Activated T-helper 17 cell treated with anti-CD3 and anti-CD28 coated beads, Interleukin-2, amount 50 U/mL, for 72 hours (primary cell): ENCODE measurements around the gene EXD2. TPM values are rescaled to one million over a fixed set of nuclear protein-coding genes. Genes with fewer than 3 reads are reported as not detected.
A peak's percentile ranks its signal among the peaks of the same experiment; 100 is the strongest.

ENCODE experiments used
- ATAC-seq: fragments of 150-1000 bp; cut with Tn5 transposase; replicated peaks from 2 replicates; pipeline ENCODE4 v1.10.0; 2021; ENCODE audit warnings: mild to moderate bottlenecking, moderate library complexity
- H3K27ac Mint-ChIP-seq: one replicate; pipeline ENCODE4 v1.8.0; 2022; ENCODE audit warnings: mixed read lengths
- H3K27me3 Mint-ChIP-seq: one replicate; pipeline ENCODE4 v1.8.0; 2022; ENCODE audit warnings: mixed read lengths
- H3K36me3 Mint-ChIP-seq: one replicate; pipeline ENCODE4 v1.8.0; 2022; ENCODE audit warnings: low read depth, mild to moderate bottlenecking, mixed read lengths
- H3K4me1 Mint-ChIP-seq: one replicate; pipeline ENCODE4 v1.8.0; 2022; ENCODE audit warnings: mixed read lengths
- H3K4me3 Mint-ChIP-seq: one replicate; pipeline ENCODE4 v1.8.0; 2022; ENCODE audit warnings: mild to moderate bottlenecking, mixed read lengths
- H3K9me3 Mint-ChIP-seq: one replicate; pipeline ENCODE4 v1.8.0; 2022; ENCODE audit warnings: mixed read lengths
- total RNA-seq, 2 donors: library from RNA; stranded (reverse); gene quantifications; one replicate each; pipeline ENCODE4 v1.2.3, GENCODE V29; 2022

EXD2 gene
- total RNA-seq, 2 donors from 2014 or later = 9.2 to 11.8 TPM

- Mint-ChIP-seq H3K4me3 (no peak overlapping the region), H3K27me3 (peaks cover 9% of the 10 kb centered on the region), H3K9me3 (no peaks in the 10 kb centered on the region), H3K27ac (no peak overlapping the region), H3K4me1 (no peaks in the 10 kb centered on the region), H3K36me3 (no peaks in the 10 kb centered on the region)
- no peak for ATAC-seq
Measured at GRCh38 chr14:69249603-69250002, 58.3 kb downstream of the EXD2 start.

- no peaks in the 10 kb centered on the region for H3K4me1 Mint-ChIP-seq
- H3K9me3 Mint-ChIP-seq = no peaks in the 10 kb centered on the region
- H3K27ac Mint-ChIP-seq = no peak overlapping the region
- H3K27me3 Mint-ChIP-seq = peaks cover 16% of the 10 kb centered on the region
- H3K4me3 Mint-ChIP-seq = no peak overlapping the region
- no peak for ATAC-seq
- H3K36me3 Mint-ChIP-seq = no peaks in the 10 kb centered on the region
Measured at GRCh38 chr14:69252851-69253250, 61.6 kb downstream of the EXD2 start.

DNA sequence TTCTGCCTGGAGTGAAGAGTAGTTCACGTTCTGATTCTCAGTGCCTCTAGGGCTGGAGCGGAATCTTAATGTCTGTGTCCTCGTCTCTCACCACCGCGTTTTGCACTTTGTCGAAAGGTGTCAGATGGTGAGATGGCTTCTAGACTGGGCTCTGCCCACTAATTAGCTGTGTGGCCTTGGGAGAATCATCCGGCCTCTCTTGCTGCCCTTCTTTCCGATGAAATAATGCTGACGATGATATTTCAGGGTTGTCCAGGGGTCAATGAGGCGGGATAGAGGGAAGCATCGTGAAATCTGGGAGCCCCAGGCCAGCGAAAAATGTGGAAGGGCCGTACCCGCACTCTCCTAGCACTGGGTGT, 67.8 kb downstream of the EXD2 start:
- Mint-ChIP-seq H3K27ac (no peak overlapping the region), H3K4me3 (no peak overlapping the region), H3K4me1 (no peaks in the 10 kb centered on the region), H3K9me3 (no peaks in the 10 kb centered on the region), H3K27me3 (peaks cover 51% of the 10 kb centered on the region), H3K36me3 (no peaks in the 10 kb centered on the region)
- no peak for ATAC-seq

- no peaks in the 10 kb centered on the region for H3K4me1 Mint-ChIP-seq
- H3K27me3 Mint-ChIP-seq = peaks cover 53% of the 10 kb centered on the region
- no peak for ATAC-seq
- peak within 1 kb of the TSS; percentile 64 for H3K4me3 Mint-ChIP-seq
- H3K36me3 Mint-ChIP-seq = no peaks in the 10 kb centered on the region
- no peaks in the 10 kb centered on the region for H3K9me3 Mint-ChIP-seq
- H3K27ac Mint-ChIP-seq = no peak within 1 kb of the TSS
Measured at GRCh38 chr14:69259527-69260189, 68.4 kb downstream of the EXD2 start, which contains the start of gene GALNT16. TSS of gene GALNT16 (plus strand) at chr14:69260158. CDS start at chr14:69260291, 133 bp downstream.

GRCh38 chr14:69260190-69260860, 69.0 kb downstream of the EXD2 start:
- Mint-ChIP-seq H3K4me1 (no peaks in the 10 kb centered on the region), H3K4me3 (peak overlapping the region; percentile 64), H3K27me3 (peaks cover 54% of the 10 kb centered on the region), H3K36me3 (no peaks in the 10 kb centered on the region), H3K9me3 (no peaks in the 10 kb centered on the region), H3K27ac (no peak overlapping the region)
- ATAC-seq = no peak

DNA sequence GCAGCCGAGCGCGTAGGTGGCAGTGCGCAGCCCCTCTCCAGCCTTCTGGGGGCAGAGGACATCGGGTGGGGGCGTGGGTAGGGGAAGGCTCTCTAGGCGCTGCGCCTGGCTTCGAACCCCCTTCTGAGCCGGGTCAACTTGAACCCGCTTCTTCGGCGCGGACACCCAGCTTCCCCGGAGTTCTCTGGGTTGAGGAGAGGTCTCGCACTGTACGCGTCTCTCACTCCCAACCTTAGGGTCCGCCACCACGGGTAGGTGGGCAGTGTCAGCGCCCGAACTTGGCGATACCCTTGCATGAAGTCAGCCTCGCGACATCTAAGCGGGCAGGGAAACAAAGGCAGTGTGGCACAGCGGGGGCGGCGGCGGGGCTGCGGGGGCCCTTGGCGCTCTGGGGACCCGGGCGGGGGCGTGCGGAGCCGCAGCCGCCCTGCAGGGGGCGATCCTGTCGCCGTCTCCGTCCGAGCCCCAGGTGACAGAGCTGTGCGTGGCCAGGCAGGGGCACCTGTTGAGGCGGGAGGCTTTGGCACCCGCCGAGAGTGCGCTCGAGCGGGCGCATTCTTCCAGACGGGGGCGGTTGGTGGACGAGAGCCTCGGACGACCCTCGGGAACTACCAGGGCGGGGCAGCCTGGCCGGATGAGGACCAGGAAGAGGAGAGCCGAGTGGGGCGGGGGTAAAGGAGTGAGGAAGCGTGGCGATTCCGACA, 69.7 kb downstream of the EXD2 start:
- no peaks in the 10 kb centered on the region for H3K36me3 Mint-ChIP-seq
- peak; percentile 70 for ATAC-seq
- H3K9me3 Mint-ChIP-seq = no peaks in the 10 kb centered on the region
- H3K4me1 Mint-ChIP-seq = no peaks in the 10 kb centered on the region
- peak overlapping the region; percentile 64 for H3K4me3 Mint-ChIP-seq
- H3K27ac Mint-ChIP-seq = no peak overlapping the region
- H3K27me3 Mint-ChIP-seq = peaks cover 56% of the 10 kb centered on the region

GRCh38 chr14:69261761-69262331, 70.5 kb downstream of the EXD2 start:
- Mint-ChIP-seq H3K4me3 (peak overlapping the region; percentile 64), H3K27ac (no peak overlapping the region), H3K9me3 (no peaks in the 10 kb centered on the region), H3K4me1 (no peaks in the 10 kb centered on the region), H3K27me3 (peaks cover 56% of the 10 kb centered on the region), H3K36me3 (no peaks in the 10 kb centered on the region)
- ATAC-seq = no peak

DNA sequence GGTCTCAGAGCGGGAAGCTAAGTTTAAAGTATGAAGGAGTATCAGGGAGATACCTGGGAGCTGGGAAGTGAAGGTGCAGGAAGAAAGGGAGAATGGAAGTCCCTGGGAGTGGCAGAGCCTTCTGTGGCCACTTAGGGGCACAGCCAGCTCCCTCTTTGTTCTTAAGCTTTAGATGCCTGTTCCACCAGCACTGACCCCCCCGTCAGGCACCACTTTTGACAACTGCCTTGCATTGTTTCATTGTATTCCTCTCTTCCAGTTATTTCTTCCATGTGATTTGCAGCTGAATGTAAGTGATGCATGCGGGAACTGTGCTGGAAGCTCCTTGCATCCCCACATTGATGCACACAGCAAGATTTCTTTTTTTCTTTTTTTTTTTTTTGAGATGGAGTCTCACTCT, 71.2 kb downstream of the EXD2 start:
- H3K27me3 Mint-ChIP-seq = peaks cover 56% of the 10 kb centered on the region
- H3K27ac Mint-ChIP-seq = no peak overlapping the region
- no peak for ATAC-seq
- H3K9me3 Mint-ChIP-seq = no peaks in the 10 kb centered on the region
- no peaks in the 10 kb centered on the region for H3K36me3 Mint-ChIP-seq
- no peaks in the 10 kb centered on the region for H3K4me1 Mint-ChIP-seq
- no peak overlapping the region for H3K4me3 Mint-ChIP-seq

DNA sequence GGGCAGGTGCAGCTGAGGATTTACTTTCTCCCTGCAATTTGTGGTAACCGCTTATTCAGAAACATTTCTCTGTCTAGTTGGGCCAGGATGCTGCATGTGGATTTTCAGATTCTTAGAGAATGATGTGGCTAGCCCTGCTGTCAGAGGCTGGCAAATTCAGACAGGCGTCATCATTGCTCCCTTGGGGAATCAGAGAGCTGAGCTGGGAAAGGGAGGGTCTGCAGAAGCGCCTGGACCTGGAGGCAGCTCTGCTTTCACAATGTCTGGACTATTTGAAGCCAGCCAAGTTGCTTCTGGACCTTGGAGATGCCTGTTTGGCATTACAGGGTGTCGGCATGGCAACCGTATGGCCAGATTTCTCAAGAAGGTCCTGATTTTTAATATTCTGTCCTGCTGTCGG, 72.1 kb downstream of the EXD2 start:
- no peak overlapping the region for H3K27ac Mint-ChIP-seq
- H3K9me3 Mint-ChIP-seq = no peaks in the 10 kb centered on the region
- peaks cover 52% of the 10 kb centered on the region for H3K27me3 Mint-ChIP-seq
- no peak overlapping the region for H3K4me3 Mint-ChIP-seq
- H3K4me1 Mint-ChIP-seq = no peaks in the 10 kb centered on the region
- no peak for ATAC-seq
- H3K36me3 Mint-ChIP-seq = no peaks in the 10 kb centered on the region

GRCh38 chr14:69263771-69264170, 72.5 kb downstream of the EXD2 start:
- Mint-ChIP-seq H3K27me3 (peaks cover 49% of the 10 kb centered on the region), H3K27ac (no peak overlapping the region)
- no peak for ATAC-seq

GRCh38 chr14:69266572-69267345, 75.5 kb downstream of the EXD2 start:
- H3K9me3 Mint-ChIP-seq = no peaks in the 10 kb centered on the region

More at GRCh38 chr14:69263771-69264170, 72.5 kb downstream of the EXD2 start:
- no peak overlapping the region for H3K4me3 Mint-ChIP-seq
- H3K9me3 Mint-ChIP-seq = no peaks in the 10 kb centered on the region
- H3K4me1 Mint-ChIP-seq = no peaks in the 10 kb centered on the region
- H3K36me3 Mint-ChIP-seq = no peaks in the 10 kb centered on the region

DNA sequence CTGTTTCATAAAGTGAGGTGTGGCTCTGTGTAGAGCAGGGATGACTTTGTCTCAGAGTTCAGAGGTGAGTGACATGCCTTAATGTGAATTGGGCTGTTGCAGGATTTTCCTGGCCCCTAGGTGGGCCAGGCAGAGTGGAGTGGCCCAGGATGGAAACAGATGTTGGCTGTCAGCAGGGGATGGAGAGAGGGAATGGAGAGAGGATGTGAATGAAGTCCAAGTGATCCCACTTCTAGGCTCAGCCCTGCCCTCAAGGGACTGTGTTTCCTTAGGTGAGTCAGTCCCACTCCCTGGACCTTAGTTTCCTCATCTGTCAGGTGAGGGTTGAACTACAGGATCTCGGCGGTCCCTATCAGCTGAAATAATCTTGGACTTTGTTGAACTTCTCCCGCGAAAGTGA, 76.2 kb downstream of the EXD2 start:
- Mint-ChIP-seq H3K4me3 (no peak overlapping the region), H3K27ac (no peak overlapping the region), H3K27me3 (peaks cover 26% of the 10 kb centered on the region), H3K36me3 (no peaks in the 10 kb centered on the region), H3K4me1 (no peaks in the 10 kb centered on the region), H3K9me3 (no peaks in the 10 kb centered on the region)
- ATAC-seq = no peak

More at GRCh38 chr14:69266572-69267345, 75.5 kb downstream of the EXD2 start:
- no peak overlapping the region for H3K27ac Mint-ChIP-seq
- no peaks in the 10 kb centered on the region for H3K36me3 Mint-ChIP-seq
- no peak overlapping the region for H3K4me3 Mint-ChIP-seq
- H3K27me3 Mint-ChIP-seq = peaks cover 33% of the 10 kb centered on the region
- ATAC-seq = no peak
- H3K4me1 Mint-ChIP-seq = no peaks in the 10 kb centered on the region

- Mint-ChIP-seq H3K4me3 (no peak overlapping the region), H3K36me3 (no peaks in the 10 kb centered on the region), H3K9me3 (no peaks in the 10 kb centered on the region), H3K27me3 (peaks cover 25% of the 10 kb centered on the region), H3K27ac (no peak overlapping the region), H3K4me1 (no peaks in the 10 kb centered on the region)
- ATAC-seq = no peak
Measured at GRCh38 chr14:69268223-69268622, 76.9 kb downstream of the EXD2 start.

- no peak overlapping the region for H3K27ac Mint-ChIP-seq
- H3K4me1 Mint-ChIP-seq = no peaks in the 10 kb centered on the region
- ATAC-seq = no peak
- H3K4me3 Mint-ChIP-seq = no peak overlapping the region
- H3K9me3 Mint-ChIP-seq = no peaks in the 10 kb centered on the region
- H3K36me3 Mint-ChIP-seq = no peaks in the 10 kb centered on the region
- H3K27me3 Mint-ChIP-seq = peaks cover 20% of the 10 kb centered on the region
Measured at GRCh38 chr14:69268763-69269162, 77.5 kb downstream of the EXD2 start.
